HG03460 (cell line): ENCODE results near the gene SMARCAL1.

Experiments used
- ATAC-seq: cut with Tn5 transposase; IDR thresholded peaks from one replicate; pipeline ENCODE4 v1.9.1; 2021; ENCODE audit not compliant: unreplicated experiment

SMARCAL1 gene

GRCh38 chr2:216522892-216523502 lies 110.7 kb downstream of the SMARCAL1 start:
- ATAC-seq, result no peak

GRCh38 chr2:216525972-216526371 lies 113.7 kb downstream of the SMARCAL1 start:
- no peak for ATAC-seq

- no peak for ATAC-seq
Observed at GRCh38 chr2:216526939-216527338, 114.7 kb downstream of the SMARCAL1 start.

- no peak for ATAC-seq
Observed at GRCh38 chr2:216527600-216527999, 115.3 kb downstream of the SMARCAL1 start.

GRCh38 chr2:216532562-216532961 lies 120.3 kb downstream of the SMARCAL1 start:
- ATAC-seq, result no peak
